ENCODE measurements around the gene GNAI3.

DNA sequence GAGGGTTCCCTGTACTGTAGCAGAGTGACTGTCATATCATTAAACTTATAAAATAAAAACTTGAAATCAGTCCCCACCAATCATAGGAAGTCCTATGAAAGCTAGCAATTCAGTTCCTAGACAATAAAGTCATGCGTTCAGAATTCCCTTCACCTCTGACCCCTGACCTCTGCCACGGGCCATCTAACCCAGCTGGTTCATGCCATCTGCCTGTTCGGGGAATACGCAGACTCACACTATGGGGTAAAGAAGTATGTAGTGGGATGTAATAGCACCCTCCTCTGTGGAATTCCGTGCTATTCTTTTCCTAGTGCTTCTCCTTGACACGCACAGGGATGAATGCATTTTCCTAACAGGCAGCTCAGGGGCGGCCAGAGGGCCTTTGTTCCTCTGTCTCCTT is 109.6 kb downstream of the GNAI3 start:
- TF ChIP-seq, protein P1, sequence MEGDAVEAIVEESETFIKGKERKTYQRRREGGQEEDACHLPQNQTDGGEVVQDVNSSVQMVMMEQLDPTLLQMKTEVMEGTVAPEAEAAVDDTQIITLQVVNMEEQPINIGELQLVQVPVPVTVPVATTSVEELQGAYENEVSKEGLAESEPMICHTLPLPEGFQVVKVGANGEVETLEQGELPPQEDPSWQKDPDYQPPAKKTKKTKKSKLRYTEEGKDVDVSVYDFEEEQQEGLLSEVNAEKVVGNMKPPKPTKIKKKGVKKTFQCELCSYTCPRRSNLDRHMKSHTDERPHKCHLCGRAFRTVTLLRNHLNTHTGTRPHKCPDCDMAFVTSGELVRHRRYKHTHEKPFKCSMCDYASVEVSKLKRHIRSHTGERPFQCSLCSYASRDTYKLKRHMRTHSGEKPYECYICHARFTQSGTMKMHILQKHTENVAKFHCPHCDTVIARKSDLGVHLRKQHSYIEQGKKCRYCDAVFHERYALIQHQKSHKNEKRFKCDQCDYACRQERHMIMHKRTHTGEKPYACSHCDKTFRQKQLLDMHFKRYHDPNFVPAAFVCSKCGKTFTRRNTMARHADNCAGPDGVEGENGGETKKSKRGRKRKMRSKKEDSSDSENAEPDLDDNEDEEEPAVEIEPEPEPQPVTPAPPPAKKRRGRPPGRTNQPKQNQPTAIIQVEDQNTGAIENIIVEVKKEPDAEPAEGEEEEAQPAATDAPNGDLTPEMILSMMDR (IDR thresholded peaks at IDR 0.05), result no peak
- TF ChIP-seq POLR2A (IDR thresholded peaks at IDR 0.05), result no peak

Measured in heart left ventricle (tissue), 13 donors.